ENCODE measurements around the gene C19orf67.
"Not testable (repeated sequence)": the region's sequence is repeated elsewhere in the genome, so short reads cannot be mapped to it uniquely, and the experiment has no call there.

The C19orf67 gene

GRCh38 chr19:14035159-14035558, 50.4 kb downstream of the C19orf67 start:
- peak; percentile 4; the same call in 1 of the 2 replicates for TF ChIP-seq CTCF (IDR thresholded peaks at IDR 0.05; ENCODE audit: low read depth, low read length)
- not testable (repeated sequence) for H3K27ac ChIP-seq (ENCODE audit: low read length); H3K9me3 ChIP-seq (ENCODE audit: insufficient read depth, low read length); H3K9ac ChIP-seq (ENCODE audit: low read length); H3K4me1 ChIP-seq (ENCODE audit: low read length); H3K4me2 ChIP-seq (ENCODE audit: low read length); H4K20me1 ChIP-seq (ENCODE audit: insufficient read depth, low read length); H2AFZ ChIP-seq (ENCODE audit: low read depth, low read length); H3K4me3 ChIP-seq (ENCODE audit: low read length); H3K36me3 ChIP-seq (replicated peaks; ENCODE audit: low read depth, low read length); H3K79me2 ChIP-seq (ENCODE audit: low read length)
- peaks cover 12% of the 10 kb centered on the region for H3K27me3 ChIP-seq (ENCODE audit: low read depth, low read length)

- Histone ChIP-seq H3K9ac (ENCODE audit: low read length) (no peak overlapping the region), H3K4me2 (ENCODE audit: low read length) (no peak overlapping the region), H3K36me3 (replicated peaks; ENCODE audit: low read depth, low read length) (no peaks in the 10 kb centered on the region), H3K27ac (ENCODE audit: low read length) (no peak overlapping the region), H3K4me3 (ENCODE audit: low read length) (no peak overlapping the region), H3K79me2 (ENCODE audit: low read length) (no peaks in the 10 kb centered on the region), H3K4me1 (ENCODE audit: low read length) (peaks cover 8% of the 10 kb centered on the region), H3K9me3 (ENCODE audit: insufficient read depth, low read length) (no peaks in the 10 kb centered on the region), H4K20me1 (ENCODE audit: insufficient read depth, low read length) (no peaks in the 10 kb centered on the region), H3K27me3 (ENCODE audit: low read depth, low read length) (peaks cover 21% of the 10 kb centered on the region), H2AFZ (ENCODE audit: low read depth, low read length) (no peak overlapping the region)
- no peak for TF ChIP-seq CTCF (IDR thresholded peaks at IDR 0.05; ENCODE audit: low read depth, low read length)
Measured at GRCh38 chr19:14033946-14034345, 51.6 kb downstream of the C19orf67 start.

DNA sequence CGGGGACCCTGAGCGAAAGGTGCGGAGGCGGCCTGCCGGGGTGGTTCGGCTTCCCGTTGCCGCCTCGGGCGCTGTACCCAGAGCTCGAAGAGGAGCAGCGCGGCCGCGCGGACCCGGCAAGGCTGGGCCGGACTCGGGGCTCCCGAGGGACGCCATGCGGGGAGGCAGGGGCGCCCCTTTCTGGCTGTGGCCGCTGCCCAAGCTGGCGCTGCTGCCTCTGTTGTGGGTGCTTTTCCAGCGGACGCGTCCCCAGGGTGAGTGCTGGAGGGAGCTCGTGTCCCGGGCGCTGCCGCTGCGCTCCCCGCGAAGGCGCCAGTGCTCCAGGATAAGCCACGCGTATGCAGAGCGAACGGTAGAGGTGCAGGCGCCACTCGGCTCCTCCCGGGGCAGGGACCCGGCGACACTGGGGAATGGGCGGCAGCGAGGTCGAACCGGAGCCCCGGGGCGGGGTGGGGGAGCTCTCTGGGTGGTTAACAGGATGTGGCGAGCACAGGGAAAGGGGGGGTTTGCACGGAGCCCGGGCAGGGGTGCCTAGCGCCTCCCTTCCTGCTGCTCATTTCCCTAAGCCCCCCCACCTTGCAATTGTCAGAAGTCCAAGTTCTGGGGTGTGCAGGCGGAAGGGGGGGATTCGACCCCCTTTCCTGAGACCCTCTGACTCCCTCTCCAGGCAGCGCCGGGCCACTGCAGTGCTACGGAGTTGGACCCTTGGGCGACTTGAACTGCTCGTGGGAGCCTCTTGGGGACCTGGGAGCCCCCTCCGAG, 53.7 kb downstream of the C19orf67 start, which contains the start of gene IL27RA:
Gene IL27RA, plus strand, starts transcription at position 44 of the 762 bp plus-strand sequence. Its CDS starts 111 bp downstream, at position 155.
- Histone ChIP-seq H3K79me2 (ENCODE audit: low read length) (no peaks in the 10 kb centered on the region), H3K4me2 (ENCODE audit: low read length) (peak within 1 kb of the TSS; percentile 77), H3K9me3 (ENCODE audit: insufficient read depth, low read length) (no peaks in the 10 kb centered on the region), H3K4me3 (ENCODE audit: low read length) (peak within 1 kb of the TSS; percentile 93), H3K27me3 (ENCODE audit: low read depth, low read length) (peaks cover 36% of the 10 kb centered on the region), H4K20me1 (ENCODE audit: insufficient read depth, low read length) (no peaks in the 10 kb centered on the region), H3K27ac (ENCODE audit: low read length) (peak within 1 kb of the TSS; percentile 49), H3K36me3 (replicated peaks; ENCODE audit: low read depth, low read length) (no peaks in the 10 kb centered on the region), H3K9ac (ENCODE audit: low read length) (peak within 1 kb of the TSS; percentile 92), H3K4me1 (ENCODE audit: low read length) (peaks cover 13% of the 10 kb centered on the region), H2AFZ (ENCODE audit: low read depth, low read length) (peak within 1 kb of the TSS; percentile 97)
- TF ChIP-seq EZH2phosphoT487 (IDR thresholded peaks at IDR 0.05; ENCODE audit: low read depth) (no peak), CTCF (IDR thresholded peaks at IDR 0.05; ENCODE audit: low read depth, low read length) (peak; percentile 88)

Data from OCI-LY3 (cell line).